Testis (tissue), 3 donors: ENCODE data around the gene ERC2. TPM values are rescaled to one million over a fixed set of nuclear protein-coding genes. Genes with fewer than 3 reads are reported as not detected.
A peak's percentile ranks its signal among the peaks of the same experiment; 100 is the strongest.

ENCODE experiments used
- DNase-seq: peaks from one replicate; pipeline ENCODE4 v3.0.0-alpha.2; 2019
- H3K27ac ChIP-seq, 2 donors: fragments of 200-600 bp; sonication (generic); one replicate each; pipeline ENCODE4 v1.5.1; 2019
- H3K27me3 ChIP-seq: fragments of 200-600 bp; sonication (generic); one replicate; pipeline ENCODE4 v1.5.1; 2019
- H3K36me3 ChIP-seq: fragments of 200-600 bp; sonication (generic); one replicate; pipeline ENCODE4 v1.5.1; 2017; ENCODE audit warnings: low read depth; ENCODE audit errors: missing control alignments
- H3K4me1 ChIP-seq: fragments of 200-600 bp; sonication (generic); one replicate; pipeline ENCODE4 v1.5.1; 2019
- H3K4me3 ChIP-seq, 2 donors: fragments of 200-600 bp; sonication (generic); one replicate each; pipeline ENCODE4 v1.5.1; 2017 to 2019
- H3K9me3 ChIP-seq: fragments of 200-600 bp; sonication (generic); one replicate; pipeline ENCODE4 v1.5.1; 2017
- CTCF ChIP-seq, 3 experiments: fragments of 450-650 bp in 2 of 3; fragments of 200-600 bp in 1 of 3; sonication (generic) in 1 of 3; IDR thresholded peaks; one replicate each; pipeline ENCODE4 v1.5.1; 2016 to 2019; ENCODE audit warnings: antibody characterized with exemption in 3 of 3, mild to moderate bottlenecking in 2 of 3, moderate library complexity in 1 of 3
- POLR2A ChIP-seq: fragments of 450-650 bp; IDR thresholded peaks from one replicate; pipeline ENCODE4 v1.6.1; 2017; ENCODE audit warnings: antibody characterized with exemption, mild to moderate bottlenecking, moderate library complexity
- WGBS, 2 donors: methylation state at CpG; one replicate each; pipeline ENCODE4 v1.1.5; 2018; 5-methylcytosine and 5-hydroxymethylcytosine counted together
- intact Hi-C: fragments of 100-400 bp; cut with DNase I; formaldehyde crosslinking; loops from one replicate; pipeline ENCODE4 v1.15.1; 2023; ENCODE audit warnings: low total_unique reads
- polyA plus RNA-seq: library from polyadenylated mRNA; stranded (reverse); fragments of 350-450 nt; fragmentation: Illumina TruSeq; extraction: RNeasy Lipid Tissue Mini Kit (QIAGEN cat#74804); gene quantifications from one replicate; pipeline ENCODE4 v1.2.3, GENCODE V29; 2014; ENCODE audit warnings: low read depth, low replicate concordance; ENCODE audit not compliant: insufficient read depth
- total RNA-seq, 2 donors: library from RNA; depleted of rRNA; stranded (reverse); fragments of >200 nt; gene quantifications; one replicate each; pipeline ENCODE4 v1.2.3, GENCODE V29; 2016

Gene ERC2
- total and polyA plus RNA-seq, 3 donors from 2014 or later = 1.9 to 6.1 (median 5.9) TPM

GRCh38 chr3:55797775-55798174, 670.5 kb downstream of the ERC2 start:
- Histone ChIP-seq H3K36me3 (no peaks in the 10 kb centered on the region), H3K27ac (no peak overlapping the region), H3K9me3 (no peaks in the 10 kb centered on the region), H3K27me3 (no peaks in the 10 kb centered on the region), H3K4me1 (no peaks in the 10 kb centered on the region), H3K4me3 (no peak overlapping the region)
- no peak for TF ChIP-seq POLR2A
- no peak for TF ChIP-seq CTCF (IDR thresholded peaks at IDR 0.05)
- WGBS, 2 donors = 88 to 100% methylated on average over 1 of the region's 1 CpG
- DNase-seq = no peak
- intact Hi-C loops = no loop called here

GRCh38 chr3:55797084-55797483, 671.2 kb downstream of the ERC2 start:
- no peak for DNase-seq
- intact Hi-C loops = no loop called here

GRCh38 chr3:55796533-55796932, 671.7 kb downstream of the ERC2 start:
- H3K27me3 ChIP-seq = no peaks in the 10 kb centered on the region
- no peak for TF ChIP-seq CTCF (IDR thresholded peaks at IDR 0.05)
- TF ChIP-seq POLR2A = no peak
- H3K4me3 ChIP-seq = no peak overlapping the region
- H3K27ac ChIP-seq = peak overlapping the region in 1 of 2 donors; percentile 5
- H3K36me3 ChIP-seq = no peaks in the 10 kb centered on the region
- H3K4me1 ChIP-seq = no peaks in the 10 kb centered on the region
- intact Hi-C loops = no loop called here
- WGBS, 2 donors = 59 to 68% methylated on average over 5 of the region's 5 CpGs
- no peaks in the 10 kb centered on the region for H3K9me3 ChIP-seq
- DNase-seq = peak; percentile 21

More at GRCh38 chr3:55797084-55797483, 671.2 kb downstream of the ERC2 start:
- 58 to 67% methylated on average over 1 of the region's 1 CpG for WGBS, 2 donors
- no peaks in the 10 kb centered on the region for H3K27me3 ChIP-seq
- H3K36me3 ChIP-seq = no peaks in the 10 kb centered on the region
- peak overlapping the region in 1 of 2 donors; percentile 5 for H3K27ac ChIP-seq
- no peaks in the 10 kb centered on the region for H3K9me3 ChIP-seq
- TF ChIP-seq POLR2A (no peak), CTCF (IDR thresholded peaks at IDR 0.05) (no peak)
- H3K4me3 ChIP-seq = no peak overlapping the region
- H3K4me1 ChIP-seq = no peaks in the 10 kb centered on the region

- no peak for DNase-seq
- H3K4me1 ChIP-seq = no peaks in the 10 kb centered on the region
- H3K36me3 ChIP-seq = no peaks in the 10 kb centered on the region
- no peaks in the 10 kb centered on the region for H3K9me3 ChIP-seq
- no peak overlapping the region for H3K4me3 ChIP-seq
- intact Hi-C loops = no loop called here
- H3K27me3 ChIP-seq = no peaks in the 10 kb centered on the region
- WGBS, 2 donors = 82 to 91% methylated on average over 1 of the region's 1 CpG
- H3K27ac ChIP-seq = no peak overlapping the region
- TF ChIP-seq POLR2A (no peak), CTCF (IDR thresholded peaks at IDR 0.05) (no peak)
These were observed 672.5 kb downstream of the ERC2 start for GRCh38 chr3:55795746-55796145.

- H3K27ac ChIP-seq = no peak overlapping the region
- no peaks in the 10 kb centered on the region for H3K9me3 ChIP-seq
- no peaks in the 10 kb centered on the region for H3K4me1 ChIP-seq
- WGBS, 2 donors = 83 to 87% methylated on average over 6 of the region's 6 CpGs
- H3K4me3 ChIP-seq = no peak overlapping the region
- no peak for DNase-seq
- H3K36me3 ChIP-seq = no peaks in the 10 kb centered on the region
- TF ChIP-seq CTCF (IDR thresholded peaks at IDR 0.05) = no peak
- intact Hi-C loops = no loop called here
- no peaks in the 10 kb centered on the region for H3K27me3 ChIP-seq
These were observed 673.0 kb downstream of the ERC2 start for GRCh38 chr3:55795296-55795695.
